GM23338 (cell line): ENCODE measurements around the gene DLST. TPM values are rescaled to one million over a fixed set of nuclear protein-coding genes. Genes with fewer than 3 reads are reported as not detected.

Source experiments
- ATAC-seq: fragments of 200-7000 bp; cut with Tn5 transposase; 3 replicates; pipeline ENCODE4 v1.9.1; 2020
- DNase-seq: peaks from one replicate; pipeline ENCODE4 v3.0.0-alpha.2; 2015; ENCODE audit warnings: low spot score
- H2AFZ ChIP-seq: fragments of 200-600 bp; sonication (generic); 2 replicates; pipeline ENCODE4 v1.8.0; 2016; ENCODE audit warnings: antibody characterized with exemption, mild to moderate bottlenecking, moderate library complexity
- H3F3A ChIP-seq: fragments of 200-600 bp; sonication (generic); replicated peaks from 2 replicates; pipeline ENCODE4 v1.8.0; 2017; ENCODE audit warnings: antibody characterized with exemption, mixed run types, low read depth
- H3K27ac ChIP-seq: fragments of 200-600 bp; sonication (generic); 2 replicates; pipeline ENCODE4 v1.6.1; 2016; ENCODE audit warnings: low read depth
- H3K27me3 ChIP-seq: fragments of 200-600 bp; sonication (generic); 2 replicates; pipeline ENCODE4 v1.8.0; 2016; ENCODE audit warnings: mild to moderate bottlenecking, mixed run types, moderate library complexity; ENCODE audit not compliant: insufficient read depth
- H3K36me3 ChIP-seq: fragments of 200-600 bp; sonication (generic); 2 replicates; pipeline ENCODE4 v1.8.0; 2016; ENCODE audit warnings: mild to moderate bottlenecking; ENCODE audit not compliant: insufficient read depth
- H3K4me1 ChIP-seq: fragments of 200-600 bp; sonication (generic); 2 replicates; pipeline ENCODE4 v1.8.0; 2016; ENCODE audit warnings: mild to moderate bottlenecking, moderate library complexity; ENCODE audit not compliant: insufficient read depth
- H3K4me2 ChIP-seq: fragments of 200-600 bp; sonication (generic); 2 replicates; pipeline ENCODE4 v1.7.1; 2017; ENCODE audit warnings: mixed run types
- H3K4me3 ChIP-seq: fragments of 200-600 bp; sonication (generic); 2 replicates; pipeline ENCODE4 v1.6.1; 2016; ENCODE audit warnings: mixed run types
- H3K79me2 ChIP-seq: fragments of 200-600 bp; sonication (generic); replicated peaks from 2 replicates; pipeline ENCODE4 v1.8.0; 2017; ENCODE audit warnings: mild to moderate bottlenecking; ENCODE audit not compliant: insufficient read depth
- H3K9me2 ChIP-seq: fragments of 200-600 bp; sonication (generic); 2 replicates; pipeline ENCODE4 v1.8.0; 2017; ENCODE audit not compliant: insufficient read depth
- H4K20me1 ChIP-seq: fragments of 200-600 bp; sonication (generic); replicated peaks from 2 replicates; pipeline ENCODE4 v1.8.0; 2017; ENCODE audit warnings: mild to moderate bottlenecking; ENCODE audit not compliant: insufficient read depth
- H3K27ac Mint-ChIP-seq: 2 replicates; pipeline ENCODE4 v1.8.0; 2020; ENCODE audit warnings: inconsistent platforms, mild to moderate bottlenecking, moderate library complexity, mixed read lengths
- H3K27me3 Mint-ChIP-seq: 3 replicates; pipeline ENCODE4 v1.8.0; 2022; ENCODE audit warnings: low read depth, mild to moderate bottlenecking, moderate library complexity, mixed read lengths, inconsistent platforms; ENCODE audit not compliant: insufficient read depth, poor library complexity
- H3K36me3 Mint-ChIP-seq: 3 replicates; pipeline ENCODE4 v1.8.0; 2021; ENCODE audit warnings: low read depth, mild to moderate bottlenecking, inconsistent platforms, moderate library complexity, mixed read lengths
- H3K4me1 Mint-ChIP-seq: 3 replicates; pipeline ENCODE4 v1.8.0; 2020; ENCODE audit warnings: mild to moderate bottlenecking, inconsistent platforms, mixed read lengths
- H3K4me3 Mint-ChIP-seq: 3 replicates; pipeline ENCODE4 v1.8.0; 2021; ENCODE audit warnings: moderate library complexity, mild to moderate bottlenecking, inconsistent platforms, mixed read lengths
- H3K9me3 Mint-ChIP-seq: 3 replicates; pipeline ENCODE4 v1.8.0; 2020; ENCODE audit warnings: moderate library complexity, mild to moderate bottlenecking, inconsistent platforms, mixed read lengths
- CREB1 ChIP-seq: fragments of 250-450 bp; sonication (Bioruptor Pico); IDR thresholded peaks from 2 replicates; pipeline ENCODE4 v1.5.0; 2020; ENCODE audit warnings: low read depth, mild to moderate bottlenecking, moderate library complexity
- CTCF ChIP-seq, 2 experiments: fragments of 200-600 bp in 1 of 2; sonication (generic) in 1 of 2; conservative IDR thresholded peaks; 2 replicates each; pipeline versions ENCODE4 v1.5.1 to v1.6.1; 2016 to 2017; ENCODE audit warnings: antibody characterized with exemption in 2 of 2, low read depth in 2 of 2, mild to moderate bottlenecking in 2 of 2, moderate library complexity in 1 of 2
- EZH2 ChIP-seq: fragments of 200-600 bp; sonication (generic); IDR thresholded peaks from one replicate; pipeline ENCODE4 v1.8.0; 2017; ENCODE audit warnings: antibody characterized with exemption, mild to moderate bottlenecking, low read depth; ENCODE audit not compliant: unreplicated experiment
- EZH2phosphoT487 ChIP-seq: fragments of 200-600 bp; sonication (generic); IDR thresholded peaks from one replicate; pipeline ENCODE4 v1.8.1; 2018; ENCODE audit warnings: antibody characterized with exemption; ENCODE audit not compliant: unreplicated experiment
- JUNB ChIP-seq: IDR thresholded peaks from one replicate; pipeline ENCODE4 v1.6.1; 2016; ENCODE audit warnings: antibody characterized with exemption; ENCODE audit not compliant: unreplicated experiment
- NANOG ChIP-seq: IDR thresholded peaks from 2 replicates; pipeline ENCODE4 v1.6.1; 2016; ENCODE audit warnings: antibody characterized with exemption, borderline replicate concordance
- POLR2AphosphoS5 ChIP-seq: IDR thresholded peaks from 2 replicates; pipeline ENCODE4 v1.6.1; 2016; ENCODE audit warnings: antibody characterized with exemption, low read depth
- REST ChIP-seq: IDR thresholded peaks from one replicate; pipeline ENCODE4 v1.6.1; 2018; ENCODE audit warnings: antibody characterized with exemption; ENCODE audit not compliant: unreplicated experiment
- STAT1 ChIP-seq: IDR thresholded peaks from one replicate; pipeline ENCODE4 v1.6.1; 2016; ENCODE audit warnings: antibody characterized with exemption; ENCODE audit not compliant: unreplicated experiment
- ZNF114 ChIP-seq: fragments of 250-450 bp; sonication (Bioruptor Pico); IDR thresholded peaks from 2 replicates; pipeline ENCODE4 v1.5.0; 2020; ENCODE audit warnings: mild to moderate bottlenecking, moderate library complexity
- ZNF331 ChIP-seq: fragments of 250-450 bp; sonication (Bioruptor Pico); IDR thresholded peaks from 2 replicates; pipeline ENCODE4 v1.5.0; 2020; ENCODE audit warnings: low read depth, mild to moderate bottlenecking, moderate library complexity
- ZNF462 ChIP-seq: fragments of 250-450 bp; sonication (Bioruptor Pico); IDR thresholded peaks from 2 replicates; pipeline ENCODE4 v1.5.0; 2020; ENCODE audit warnings: mild to moderate bottlenecking, moderate library complexity
- polyA plus RNA-seq: library from polyadenylated mRNA; unstranded; fragments of >200 nt; fragmentation: Nextera tagmentation; extraction: Ambion mirVana; gene quantifications from 2 replicates; pipeline ENCODE4 v1.2.1, GENCODE V29; 2016
- total RNA-seq: library from RNA; depleted of rRNA; stranded (reverse); fragments of >200 nt; shearing (Covaris generic); gene quantifications from 2 replicates; pipeline ENCODE4 v1.2.3, GENCODE V29; 2014
- TF ChIP-seq, protein P1 (sequence below): IDR thresholded peaks from 2 replicates; pipeline ENCODE4 v1.6.1; 2016; ENCODE audit warnings: antibody characterized with exemption

The DLST gene
- total and polyA plus RNA-seq, 2 experiments from 2014 or later = 11.2 to 106 TPM

- H3K27ac ChIP-seq = no peak overlapping the region
- H3K79me2 ChIP-seq = no peaks in the 10 kb centered on the region
- ATAC-seq (no peak), DNase-seq (no peak)
- no peak overlapping the region for H3K4me2 ChIP-seq
- H3K27me3 Mint-ChIP-seq = peaks cover 7% of the 10 kb centered on the region
- H4K20me1 ChIP-seq = no peaks in the 10 kb centered on the region
- H3K9me2 ChIP-seq = no peaks in the 10 kb centered on the region
- H3F3A ChIP-seq = no peaks in the 10 kb centered on the region
- no peak overlapping the region for H2AFZ ChIP-seq
- no peak overlapping the region for H3K4me3 ChIP-seq
- no peaks in the 10 kb centered on the region for H3K36me3 ChIP-seq
- H3K9me3 Mint-ChIP-seq = no peaks in the 10 kb centered on the region
- no peaks in the 10 kb centered on the region for H3K4me1 ChIP-seq
- H3K27me3 ChIP-seq = no peaks in the 10 kb centered on the region
- peaks cover 2% of the 10 kb centered on the region; the same call in 1 of the 3 replicates for H3K4me1 Mint-ChIP-seq
- no peak overlapping the region for H3K4me3 Mint-ChIP-seq
- H3K27ac Mint-ChIP-seq = no peak overlapping the region
- TF ChIP-seq CTCF (conservative IDR thresholded peaks at IDR 0.05; ENCODE audit: low read depth in 2 of 2) = no peak
- no peak for TF ChIP-seq ZNF331 (CRISPR knock-in tag)
- TF ChIP-seq ZNF114 (CRISPR knock-in tag) = no peak
- TF ChIP-seq EZH2 = no peak
- TF ChIP-seq, protein P1, sequence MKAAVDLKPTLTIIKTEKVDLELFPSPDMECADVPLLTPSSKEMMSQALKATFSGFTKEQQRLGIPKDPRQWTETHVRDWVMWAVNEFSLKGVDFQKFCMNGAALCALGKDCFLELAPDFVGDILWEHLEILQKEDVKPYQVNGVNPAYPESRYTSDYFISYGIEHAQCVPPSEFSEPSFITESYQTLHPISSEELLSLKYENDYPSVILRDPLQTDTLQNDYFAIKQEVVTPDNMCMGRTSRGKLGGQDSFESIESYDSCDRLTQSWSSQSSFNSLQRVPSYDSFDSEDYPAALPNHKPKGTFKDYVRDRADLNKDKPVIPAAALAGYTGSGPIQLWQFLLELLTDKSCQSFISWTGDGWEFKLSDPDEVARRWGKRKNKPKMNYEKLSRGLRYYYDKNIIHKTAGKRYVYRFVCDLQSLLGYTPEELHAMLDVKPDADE = no peak
- TF ChIP-seq EZH2phosphoT487 = no peak
- no peak for TF ChIP-seq JUNB
- no peak for TF ChIP-seq NANOG
- TF ChIP-seq CREB1 (CRISPR knock-in tag) = no peak
- no peak for TF ChIP-seq ZNF462 (CRISPR knock-in tag)
- TF ChIP-seq POLR2AphosphoS5 = no peak
- TF ChIP-seq STAT1 = no peak
- TF ChIP-seq REST = no peak
- no peaks in the 10 kb centered on the region for H3K36me3 Mint-ChIP-seq
Observed at GRCh38 chr14:74938531-74939495, 57.1 kb downstream of the DLST start.
